Trophoblast cell (in vitro differentiated cells and primary cell): ENCODE data around the gene KIF5A. TPM values are rescaled to one million over a fixed set of nuclear protein-coding genes. Genes with fewer than 3 reads are reported as not detected.
"Not testable (repeated sequence)": the region's sequence is repeated elsewhere in the genome, so short reads cannot be mapped to it uniquely, and the experiment has no call there.

Source experiments
- DNase-seq, 2 donors: peaks; one replicate each; pipeline ENCODE4 v3.0.0-alpha.2; 2016
- H2AFZ ChIP-seq: 2 replicates; pipeline ENCODE4 v1.6.1; 2013; ENCODE audit warnings: low read length, moderate library complexity, mild to moderate bottlenecking; ENCODE audit not compliant: insufficient read depth, poor library complexity
- H2AK5ac ChIP-seq: 2 replicates; pipeline ENCODE4 v1.6.1; 2013; ENCODE audit warnings: mild to moderate bottlenecking, low read length
- H2BK120ac ChIP-seq: 2 replicates; pipeline ENCODE4 v1.6.1; 2013; ENCODE audit warnings: low read length, mild to moderate bottlenecking, moderate library complexity; ENCODE audit not compliant: insufficient read depth, poor library complexity
- H2BK12ac ChIP-seq: 2 replicates; pipeline ENCODE4 v1.6.1; 2013; ENCODE audit warnings: mild to moderate bottlenecking, low read length, moderate library complexity
- H2BK5ac ChIP-seq: 2 replicates; pipeline ENCODE4 v1.6.1; 2013; ENCODE audit warnings: low read length, low read depth, moderate library complexity, mild to moderate bottlenecking; ENCODE audit not compliant: poor library complexity
- H3K14ac ChIP-seq: 2 replicates; pipeline ENCODE4 v1.6.1; 2013; ENCODE audit warnings: mild to moderate bottlenecking, low read length
- H3K18ac ChIP-seq: 2 replicates; pipeline ENCODE4 v1.6.1; 2013; ENCODE audit warnings: mild to moderate bottlenecking, low read length
- H3K23ac ChIP-seq: 2 replicates; pipeline ENCODE4 v1.6.1; 2013; ENCODE audit warnings: low read length
- H3K27ac ChIP-seq: 2 replicates; pipeline ENCODE4 v1.5.1; 2013; ENCODE audit warnings: low read depth, mild to moderate bottlenecking, inconsistent platforms, low read length, moderate library complexity
- H3K27me3 ChIP-seq: 2 replicates; pipeline ENCODE4 v1.6.1; 2013; ENCODE audit warnings: inconsistent platforms, mild to moderate bottlenecking, low read length, moderate library complexity; ENCODE audit not compliant: insufficient read depth
- H3K36me3 ChIP-seq, 2 experiments: 1 replicate in 1 of 2; 2 replicates in 1 of 2; pipeline ENCODE4 v1.6.1; 2013; ENCODE audit warnings: low read length in 2 of 2, mild to moderate bottlenecking in 2 of 2, moderate library complexity in 1 of 2; ENCODE audit not compliant: insufficient read depth in 2 of 2, control insufficient read depth in 1 of 2
- H3K4ac ChIP-seq: 2 replicates; pipeline ENCODE4 v1.6.1; 2013; ENCODE audit warnings: low read depth, mild to moderate bottlenecking, low read length, moderate library complexity
- H3K4me1 ChIP-seq, 2 experiments: 1 replicate in 1 of 2; 2 replicates in 1 of 2; pipeline ENCODE4 v1.6.1; 2013; ENCODE audit warnings: low read length in 2 of 2, mild to moderate bottlenecking in 2 of 2, moderate library complexity in 1 of 2; ENCODE audit not compliant: insufficient read depth in 2 of 2, control insufficient read depth in 1 of 2
- H3K4me2 ChIP-seq: 2 replicates; pipeline ENCODE4 v1.6.1; 2013; ENCODE audit warnings: inconsistent platforms, mild to moderate bottlenecking, low read length, moderate library complexity
- H3K4me3 ChIP-seq: 2 replicates; pipeline ENCODE4 v1.5.1; 2013; ENCODE audit warnings: mild to moderate bottlenecking, low read depth, low read length, inconsistent platforms
- H3K79me1 ChIP-seq: one replicate; pipeline ENCODE4 v1.6.1; 2013; ENCODE audit warnings: low read length
- H3K79me2 ChIP-seq: 2 replicates; pipeline ENCODE4 v1.6.1; 2013; ENCODE audit warnings: low read length, mild to moderate bottlenecking; ENCODE audit not compliant: control insufficient read depth, insufficient read depth, poor library complexity
- H3K9ac ChIP-seq: 2 replicates; pipeline ENCODE4 v1.6.1; 2013; ENCODE audit warnings: mild to moderate bottlenecking, low read length
- H3K9me3 ChIP-seq: 2 replicates; pipeline ENCODE4 v1.6.1; 2013; ENCODE audit warnings: low read depth, mild to moderate bottlenecking, control low read depth, inconsistent platforms, low read length; ENCODE audit not compliant: insufficient read depth
- H4K12ac ChIP-seq: 2 replicates; pipeline ENCODE4 v1.6.1; 2013; ENCODE audit warnings: low read depth, mild to moderate bottlenecking, low read length, moderate library complexity
- H4K8ac ChIP-seq: 2 replicates; pipeline ENCODE4 v1.6.1; 2013; ENCODE audit warnings: low read depth, mild to moderate bottlenecking, low read length, moderate library complexity
- H4K91ac ChIP-seq: one replicate; pipeline ENCODE4 v1.6.1; 2013; ENCODE audit warnings: low read depth, mild to moderate bottlenecking, low read length, moderate library complexity
- WGBS: extraction: QIAGEN DNeasy Blood & Tissue Kit; methylation state at CpG from one replicate; pipeline ENCODE4 v1.1.7; 2013; ENCODE audit warnings: missing lambda C conversion rate; ENCODE audit not compliant: insufficient read length, insufficient coverage; ENCODE audit errors: extremely low coverage; 5-methylcytosine and 5-hydroxymethylcytosine counted together
- polyA plus RNA-seq: library from polyadenylated mRNA; stranded (reverse); fragments of 200-250 nt; gene quantifications from 2 replicates; pipeline ENCODE4 v1.2.3, GENCODE V29; 2013

The KIF5A gene
- 0.21 TPM in 2 replicates for polyA plus RNA-seq

DNA sequence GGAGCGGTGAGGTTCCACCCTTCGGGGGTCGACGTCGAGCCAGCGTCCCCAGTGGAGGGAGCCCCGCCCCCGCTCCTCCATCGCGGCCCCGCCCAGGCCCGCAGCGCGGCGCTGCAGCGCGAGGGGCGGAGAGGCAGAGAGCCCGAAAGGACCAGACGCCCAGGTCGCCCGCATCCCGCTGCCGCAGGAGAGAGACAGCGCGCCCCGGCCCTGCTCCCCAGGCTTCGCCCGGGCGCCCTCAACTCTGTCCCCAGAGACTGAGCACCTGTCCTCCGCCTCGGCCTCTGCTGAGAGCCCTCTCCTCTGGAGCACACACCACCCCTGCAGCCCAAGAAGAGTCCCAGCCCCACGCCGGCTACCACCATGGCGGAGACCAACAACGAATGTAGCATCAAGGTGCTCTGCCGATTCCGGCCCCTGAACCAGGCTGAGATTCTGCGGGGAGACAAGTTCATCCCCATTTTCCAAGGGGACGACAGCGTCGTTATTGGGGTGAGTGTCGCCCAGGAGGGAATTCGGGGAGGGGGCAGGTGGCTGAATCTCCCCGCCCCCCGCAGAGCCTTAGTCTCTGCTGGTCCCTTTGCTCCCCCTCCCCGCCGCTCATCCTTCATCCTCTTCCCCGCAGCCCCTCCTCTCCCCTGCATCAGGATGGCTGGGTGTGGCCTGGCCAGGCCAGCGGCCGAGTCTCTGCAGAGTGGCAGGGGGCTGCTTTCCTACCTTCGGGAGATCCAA is at the start of gene KIF5A:
Gene KIF5A, plus strand, starts transcription at position 136 of the 732 bp plus-strand sequence. Its CDS starts 228 bp downstream, at position 364.
- Histone ChIP-seq H4K12ac (no peak within 1 kb of the TSS), H4K8ac (no peak within 1 kb of the TSS), H3K4me3 (peak within 1 kb of the TSS; percentile 5), H3K4me1 (peaks cover 11 to 15% of the 10 kb centered on the region in 2 experiments), H2BK5ac (no peak within 1 kb of the TSS), H3K27ac (no peak within 1 kb of the TSS), H3K27me3 (peaks cover 22% of the 10 kb centered on the region), H2AFZ (peak within 1 kb of the TSS; percentile 76), H4K91ac (no peak within 1 kb of the TSS), H3K36me3 (no peaks in the 10 kb centered on the region), H3K79me1 (peaks cover 5% of the 10 kb centered on the region), H3K18ac (no peak within 1 kb of the TSS), H3K4ac (no peak within 1 kb of the TSS), H3K79me2 (peaks cover 8% of the 10 kb centered on the region), H3K9me3 (peaks cover 3% of the 10 kb centered on the region), H2BK12ac (no peak within 1 kb of the TSS), H3K4me2 (peak within 1 kb of the TSS; percentile 64), H3K14ac (no peak within 1 kb of the TSS), H2AK5ac (no peak within 1 kb of the TSS), H3K9ac (no peak within 1 kb of the TSS), H2BK120ac (no peak within 1 kb of the TSS), H3K23ac (no peak within 1 kb of the TSS)
- DNase-seq, result peak; percentile 17 to 58
- no CpG with 5 or more reads among the region's 52 CpGs for WGBS

DNA sequence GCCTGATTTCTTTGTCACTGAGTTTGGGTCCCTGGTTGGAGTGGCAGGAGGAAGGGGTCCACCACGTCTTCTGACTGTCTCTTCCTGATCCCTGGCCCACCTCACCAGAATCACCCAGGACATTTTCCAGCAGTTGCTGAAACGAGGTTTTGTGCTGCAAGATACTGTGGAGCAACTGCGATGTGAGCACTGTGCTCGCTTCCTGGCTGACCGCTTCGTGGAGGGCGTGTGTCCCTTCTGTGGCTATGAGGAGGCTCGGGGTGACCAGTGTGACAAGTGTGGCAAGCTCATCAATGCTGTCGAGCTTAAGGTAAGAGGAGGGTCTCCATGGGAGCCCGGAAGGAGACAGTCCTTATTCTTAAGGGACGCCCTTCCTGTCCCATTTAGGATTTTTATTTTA is 49.6 kb upstream of the KIF5A start:
- H2AK5ac ChIP-seq, result no peak overlapping the region
- H3K4me3 ChIP-seq, result no peak overlapping the region
- H3K79me1 ChIP-seq, result no peaks in the 10 kb centered on the region
- H3K27me3 ChIP-seq, result no peaks in the 10 kb centered on the region
- no peak overlapping the region for H3K4ac ChIP-seq
- H3K27ac ChIP-seq, result no peak overlapping the region
- H2BK120ac ChIP-seq, result no peak overlapping the region
- no peaks in the 10 kb centered on the region for H3K9me3 ChIP-seq
- H2AFZ ChIP-seq, result no peak overlapping the region
- no peak overlapping the region for H2BK5ac ChIP-seq
- peaks cover 58 to 72% of the 10 kb centered on the region in 2 experiments for H3K36me3 ChIP-seq
- no peaks in the 10 kb centered on the region for H3K79me2 ChIP-seq
- no peak overlapping the region for H3K18ac ChIP-seq
- no peak overlapping the region for H3K4me2 ChIP-seq
- no peak overlapping the region for H2BK12ac ChIP-seq
- no peak overlapping the region for H3K23ac ChIP-seq
- H4K8ac ChIP-seq, result no peak overlapping the region
- no peak overlapping the region for H4K91ac ChIP-seq
- no CpG with 5 or more reads among the region's 11 CpGs for WGBS
- no peak overlapping the region for H4K12ac ChIP-seq
- no peak overlapping the region for H3K14ac ChIP-seq
- no peaks in the 10 kb centered on the region for H3K4me1 ChIP-seq
- no peak overlapping the region for H3K9ac ChIP-seq
- DNase-seq, result no peak

DNA sequence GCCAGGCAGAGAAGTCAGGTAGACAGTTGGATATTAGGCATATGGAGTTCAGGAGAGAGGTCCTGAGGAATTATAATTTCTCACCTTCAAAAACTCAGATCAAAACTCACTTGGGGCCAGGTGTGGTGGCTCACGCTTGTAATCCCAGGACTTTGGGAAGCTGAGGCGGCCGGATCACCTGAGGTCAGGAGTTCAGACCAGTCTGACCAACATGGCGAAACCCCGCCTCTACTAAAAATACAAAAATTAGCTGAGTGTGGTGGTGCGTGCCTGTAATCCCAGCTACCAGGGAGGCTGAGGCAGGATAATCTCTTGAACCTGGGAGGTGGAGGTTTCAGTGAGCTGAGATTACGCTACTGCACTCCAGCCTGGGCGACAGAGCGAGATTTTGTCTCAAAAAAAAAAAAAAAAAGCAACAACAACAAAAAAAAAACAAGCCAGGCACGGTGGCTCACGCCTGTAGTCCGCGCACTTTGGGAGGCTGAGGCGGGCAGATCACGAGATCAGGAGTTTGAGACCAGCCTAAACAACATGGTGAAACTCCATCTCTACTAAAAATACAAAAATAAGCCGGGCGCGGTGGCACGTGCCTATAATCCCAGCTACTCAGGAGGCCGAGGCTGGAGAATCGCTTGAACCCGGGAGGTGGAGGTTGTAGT is 47.4 kb upstream of the KIF5A start:
- not testable (repeated sequence) for H3K27ac ChIP-seq, H2BK12ac ChIP-seq, H3K4me1 ChIP-seq, H2AK5ac ChIP-seq, H3K79me1 ChIP-seq, H3K27me3 ChIP-seq, H3K18ac ChIP-seq, H3K23ac ChIP-seq, H3K9ac ChIP-seq, H4K12ac ChIP-seq, H3K79me2 ChIP-seq, H2BK120ac ChIP-seq, H3K4ac ChIP-seq, H3K4me2 ChIP-seq, H3K4me3 ChIP-seq, H3K14ac ChIP-seq, H4K8ac ChIP-seq, H2AFZ ChIP-seq, H4K91ac ChIP-seq, H2BK5ac ChIP-seq, H3K9me3 ChIP-seq, DNase-seq
- H3K36me3 ChIP-seq, result peaks cover 58 to 70% of the 10 kb centered on the region in 2 experiments
- no CpG with 5 or more reads among the region's 22 CpGs for WGBS

DNA sequence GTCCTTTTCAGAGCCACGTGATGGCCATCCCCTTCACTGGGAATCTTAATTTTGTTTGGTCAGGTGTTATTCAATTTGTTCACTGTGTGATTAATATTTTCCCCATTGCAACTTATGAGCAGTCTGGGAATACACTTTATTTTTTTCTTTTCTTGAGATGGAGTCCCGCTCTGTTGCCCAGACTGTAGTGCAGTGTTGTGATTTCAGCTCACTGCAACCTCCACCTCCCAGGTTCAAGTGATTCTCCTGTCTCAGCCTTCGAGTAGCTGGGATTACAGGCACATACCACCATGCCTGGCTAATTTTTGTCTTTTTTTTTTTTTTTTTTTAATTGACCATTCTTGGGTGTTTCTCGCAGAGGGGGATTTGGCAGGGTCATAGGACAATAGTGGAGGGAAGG is 43.3 kb upstream of the KIF5A start:
- H2AK5ac ChIP-seq, H3K4me3 ChIP-seq, H4K12ac ChIP-seq, H2BK120ac ChIP-seq, H3K18ac ChIP-seq, H4K91ac ChIP-seq, H3K79me1 ChIP-seq, H2BK12ac ChIP-seq, H2BK5ac ChIP-seq, H3K9me3 ChIP-seq, H3K9ac ChIP-seq, H2AFZ ChIP-seq, H3K14ac ChIP-seq, DNase-seq, H3K4me2 ChIP-seq, H3K79me2 ChIP-seq, H3K23ac ChIP-seq, H3K27me3 ChIP-seq, H3K27ac ChIP-seq, H3K4me1 ChIP-seq, H4K8ac ChIP-seq, H3K4ac ChIP-seq: not testable (repeated sequence)
- no CpG with 5 or more reads among the region's 4 CpGs for WGBS
- peaks cover 60 to 61% of the 10 kb centered on the region in 2 experiments for H3K36me3 ChIP-seq
